ENCODE data around the gene NKAIN4.
A peak's percentile ranks its signal among the peaks of the same experiment; 100 is the strongest.
"Not testable (repeated sequence)": the region's sequence is repeated elsewhere in the genome, so short reads cannot be mapped to it uniquely, and the experiment has no call there.

The NKAIN4 gene

DNA sequence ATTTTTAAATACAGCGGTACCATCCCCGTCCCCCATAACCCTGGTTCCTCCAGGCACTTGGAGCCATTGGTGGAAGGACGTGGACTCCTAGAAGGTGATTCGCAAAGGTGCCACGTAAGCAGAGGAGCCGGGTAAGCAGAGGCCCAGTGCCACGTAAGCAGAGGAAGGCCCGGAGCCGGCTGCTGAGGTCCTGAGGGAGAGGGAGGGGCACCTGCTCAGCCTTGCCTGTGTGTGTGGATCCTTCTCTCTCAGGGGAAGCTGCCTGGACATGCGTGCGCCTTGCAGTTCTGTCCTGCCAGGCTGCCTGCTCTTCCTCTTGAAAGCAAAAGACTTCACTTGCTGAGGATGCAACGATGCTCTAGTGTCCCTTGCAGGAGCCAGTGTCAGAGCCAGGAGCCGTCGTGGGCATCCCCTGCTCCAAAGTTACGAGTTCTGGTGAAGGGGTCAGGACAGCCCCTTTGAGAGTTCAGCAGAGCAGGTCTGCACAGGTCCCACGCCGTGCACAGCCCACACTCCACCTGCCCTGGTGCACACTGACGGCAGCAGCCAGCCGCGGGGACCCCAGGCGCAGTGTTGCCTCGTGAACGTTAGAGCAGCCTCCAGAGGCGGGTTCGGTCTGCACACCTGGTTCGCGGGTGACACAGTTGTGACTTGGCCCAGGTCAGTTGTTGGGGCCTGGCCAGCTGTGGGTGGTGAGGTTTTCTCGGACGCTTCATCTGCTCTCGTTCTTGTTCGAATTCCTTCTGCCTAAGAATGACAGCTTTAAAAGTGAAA lies 1.9 kb upstream of the NKAIN4 start:
- DNase-seq, result no peak

DNA sequence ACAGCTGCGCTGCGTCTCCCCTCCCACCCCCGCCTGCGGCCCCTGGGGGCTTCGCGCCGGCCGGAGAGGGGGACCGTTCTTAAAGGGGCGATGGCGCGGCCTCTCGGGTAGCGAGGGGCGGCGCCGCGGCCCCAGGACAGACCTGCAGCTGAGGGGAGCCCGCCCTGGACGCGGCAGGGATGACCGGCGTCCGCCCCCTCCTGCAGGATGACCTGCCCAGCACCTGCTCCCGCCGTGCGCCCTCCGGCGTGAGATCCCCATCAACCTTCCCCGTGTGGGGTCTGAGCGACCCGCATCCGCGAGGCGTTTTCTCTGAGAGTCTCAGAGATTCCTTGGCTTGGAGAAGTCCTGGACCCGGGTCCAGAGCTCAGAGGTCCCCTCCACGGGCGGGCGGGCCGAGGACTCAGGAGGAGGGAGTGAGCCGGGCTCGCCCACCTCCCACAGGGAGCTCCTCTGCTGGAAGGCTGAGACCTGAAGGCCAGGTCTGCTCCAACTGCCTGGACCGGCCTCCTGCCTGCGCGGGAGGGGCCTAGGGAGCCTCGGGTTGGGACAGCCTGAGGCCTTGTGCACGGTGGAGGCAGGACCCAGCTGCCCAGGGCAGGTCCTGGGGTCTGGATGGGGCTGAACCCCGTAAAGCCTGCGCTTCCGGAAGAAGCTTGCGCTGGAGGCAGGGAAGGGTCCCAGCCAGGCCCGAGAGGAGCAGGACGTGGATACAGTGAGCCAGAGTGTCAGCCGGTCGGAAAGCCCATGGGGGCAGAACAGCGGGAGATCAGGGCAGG lies 532 bp upstream of the NKAIN4 start:
- DNase-seq, result no peak

DNA sequence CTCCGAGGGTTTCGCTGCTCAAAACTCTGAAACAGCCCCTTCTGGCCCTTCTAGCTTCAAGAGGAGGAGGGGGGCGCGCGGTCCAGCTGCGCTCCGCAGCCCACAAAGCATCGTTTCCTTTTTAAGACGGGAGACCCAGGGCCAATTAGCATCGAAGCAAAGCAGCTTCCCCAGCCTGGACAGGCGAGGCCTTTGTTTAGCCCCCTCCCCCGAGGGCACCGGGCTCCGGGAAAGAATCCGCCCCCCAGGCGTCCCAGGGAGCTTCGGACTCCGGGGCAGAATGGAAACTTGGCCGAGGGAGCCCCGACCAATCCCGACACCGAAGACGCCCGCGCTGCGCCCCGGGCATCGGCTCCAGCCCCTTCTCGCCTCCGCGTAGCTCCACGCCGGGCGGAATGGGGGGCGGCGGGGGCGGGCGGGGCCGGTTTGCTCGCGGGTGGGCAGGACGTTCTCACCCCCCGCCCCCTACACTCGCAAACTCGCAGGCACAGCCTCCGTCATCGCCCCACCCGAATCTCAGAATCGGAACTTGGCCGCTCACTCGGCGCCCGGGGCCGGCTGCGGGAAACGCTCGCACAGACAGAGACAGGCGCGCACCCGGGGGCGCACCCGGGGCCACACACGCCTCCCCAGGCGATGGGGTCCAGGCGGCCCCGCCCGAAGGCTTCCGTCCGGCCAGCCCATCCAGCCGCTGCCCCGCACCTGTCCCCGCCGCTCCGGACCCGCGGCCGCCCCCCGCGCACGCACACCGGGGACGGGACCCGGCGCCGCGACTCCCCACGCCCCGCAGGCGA lies 628 bp downstream of the NKAIN4 start:
- DNase-seq, result no peak

DNA sequence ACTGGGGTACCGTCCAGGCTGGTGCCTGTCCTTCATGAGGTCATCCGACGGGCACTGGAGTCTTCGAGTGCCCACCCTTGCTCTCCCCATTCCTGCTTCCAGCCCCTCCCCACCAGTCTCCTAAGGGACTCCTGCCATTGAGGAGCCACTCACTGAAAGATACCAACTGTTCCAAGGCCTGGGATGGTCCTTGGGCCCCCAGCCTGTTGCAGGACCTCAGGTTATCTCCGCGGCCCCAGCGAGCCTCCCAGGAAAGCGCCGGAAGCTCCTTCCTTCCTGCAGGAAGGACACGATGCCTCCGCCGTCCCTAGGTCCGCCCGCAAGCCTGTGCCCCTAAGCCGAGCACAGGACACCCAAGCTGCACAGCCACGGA lies 1.2 kb downstream of the NKAIN4 start:
- no peak for DNase-seq

DNA sequence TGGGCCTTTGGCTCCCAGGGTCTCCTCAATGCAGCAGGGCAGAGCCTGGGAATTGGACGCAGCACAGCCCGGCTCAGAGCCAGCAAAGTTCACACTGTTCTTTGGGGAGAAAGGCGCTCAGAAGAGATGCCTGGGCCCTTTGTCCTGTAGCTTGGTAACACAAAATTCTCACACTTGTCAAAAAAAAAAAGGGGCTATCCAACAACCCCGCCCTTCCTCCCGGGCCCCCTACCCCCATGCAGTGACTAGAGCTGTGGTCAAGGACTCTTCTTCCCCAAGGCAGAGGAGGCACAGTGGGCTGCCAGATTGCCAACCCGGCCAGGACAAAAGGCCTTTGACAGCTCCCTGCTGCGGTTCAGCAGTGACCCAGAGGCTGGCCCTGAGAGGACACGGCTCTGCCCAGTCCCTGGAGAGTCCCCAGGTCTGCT lies 2.0 kb downstream of the NKAIN4 start:
- no peak for DNase-seq

DNA sequence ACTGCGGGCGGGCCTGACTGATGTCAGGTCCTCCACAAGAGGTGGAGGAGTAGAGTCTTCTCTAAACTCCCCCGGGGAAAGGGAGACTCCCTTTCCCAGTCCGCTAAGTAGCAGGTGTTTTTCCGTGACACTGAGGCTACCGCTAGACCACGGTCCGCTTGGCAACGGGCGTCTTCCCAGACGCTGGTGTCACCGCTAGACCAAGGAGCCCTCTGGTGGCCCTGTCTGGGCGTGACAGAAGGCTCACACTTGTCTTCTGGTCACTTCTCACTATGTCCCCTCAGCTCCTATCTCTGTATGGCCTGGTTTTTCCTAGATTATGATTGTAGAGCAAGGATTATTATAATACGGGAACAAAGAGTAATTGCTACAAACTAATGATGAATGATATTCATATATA lies 2.9 kb downstream of the NKAIN4 start:
- DNase-seq, result not testable (repeated sequence)

DNA sequence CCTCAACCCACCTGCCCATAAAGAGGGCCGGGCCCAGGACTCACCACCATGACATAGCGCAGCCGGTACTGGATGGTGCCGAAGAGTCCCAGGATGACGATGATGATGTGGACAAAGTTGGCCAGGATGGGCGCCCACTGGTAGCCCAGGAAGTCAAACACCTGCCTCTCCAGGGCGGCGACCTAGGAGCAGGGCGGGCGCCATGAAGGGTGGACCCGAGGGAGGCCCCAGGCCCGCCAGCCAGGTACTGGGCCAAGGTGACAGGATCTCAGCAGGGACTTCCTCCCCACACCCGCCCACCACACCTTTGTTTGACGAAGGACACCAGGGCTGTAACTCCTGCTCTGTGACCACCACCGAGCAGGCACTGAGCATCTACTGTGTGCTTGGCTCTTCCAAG lies 4.4 kb downstream of the NKAIN4 start:
- DNase-seq, result no peak

DNA sequence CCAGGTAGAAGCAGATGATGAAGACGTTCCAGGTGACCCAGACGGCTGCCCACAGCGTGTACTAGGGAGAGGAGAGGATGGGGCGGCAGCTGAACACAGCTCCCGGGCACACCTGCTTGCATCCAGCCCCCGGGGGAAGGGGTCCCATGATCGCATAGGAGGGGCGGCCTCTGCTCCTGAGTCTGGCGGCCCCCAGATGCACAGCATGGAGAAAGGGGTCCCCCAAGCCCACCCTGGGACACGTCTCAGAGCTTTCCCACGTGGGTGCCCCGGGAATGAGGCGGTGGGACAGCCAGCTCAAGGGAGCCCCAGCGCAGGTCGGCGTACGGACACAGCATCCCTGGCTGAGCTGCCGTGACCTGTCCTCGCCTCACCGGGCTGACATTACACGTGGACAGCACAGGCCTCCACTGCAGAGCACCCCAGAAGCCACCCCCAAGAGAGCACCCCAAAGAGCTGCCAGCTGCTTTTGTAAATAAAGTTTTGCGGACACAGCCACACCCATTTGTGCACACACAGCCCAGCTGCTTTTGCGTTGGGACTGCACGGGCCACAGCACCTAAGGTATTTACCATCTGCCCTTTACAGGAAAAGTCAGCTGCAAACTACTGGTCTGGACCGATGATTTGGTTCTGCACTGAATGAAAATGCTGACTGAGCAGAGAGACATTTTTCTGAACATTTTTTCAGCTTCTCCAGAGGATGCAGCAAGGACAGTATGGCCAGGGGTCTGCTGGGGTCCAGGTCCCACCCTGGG lies 5.2 kb downstream of the NKAIN4 start:
- no peak for DNase-seq

DNA sequence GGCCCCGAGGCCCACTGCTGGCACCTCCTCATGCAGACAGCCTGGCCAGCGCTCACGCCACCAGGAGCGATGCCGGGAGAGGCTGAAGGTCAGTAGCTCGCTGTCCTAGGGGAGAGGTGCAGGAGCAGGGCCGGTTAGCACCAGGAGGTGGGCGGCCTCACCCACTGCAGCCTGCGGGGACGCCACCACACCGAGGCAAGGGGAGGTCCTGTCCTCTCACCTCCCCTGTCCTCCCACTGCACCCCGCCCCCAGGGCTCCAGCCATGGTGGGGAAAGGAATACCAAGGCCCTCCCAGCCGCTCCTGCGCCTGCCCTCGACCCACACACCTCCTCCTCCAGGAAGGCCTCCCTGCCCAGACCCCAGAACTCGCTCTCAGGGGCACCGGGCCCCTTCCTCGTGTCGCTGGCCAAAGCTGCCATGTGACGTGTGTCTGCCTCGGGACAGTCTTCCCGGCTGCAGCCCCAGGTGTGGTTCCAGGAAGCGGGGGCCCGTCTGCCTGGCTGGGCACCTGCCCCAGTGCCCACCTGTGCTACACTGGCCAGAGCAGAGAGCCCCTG lies 6.5 kb downstream of the NKAIN4 start:
- DNase-seq, result no peak

DNA sequence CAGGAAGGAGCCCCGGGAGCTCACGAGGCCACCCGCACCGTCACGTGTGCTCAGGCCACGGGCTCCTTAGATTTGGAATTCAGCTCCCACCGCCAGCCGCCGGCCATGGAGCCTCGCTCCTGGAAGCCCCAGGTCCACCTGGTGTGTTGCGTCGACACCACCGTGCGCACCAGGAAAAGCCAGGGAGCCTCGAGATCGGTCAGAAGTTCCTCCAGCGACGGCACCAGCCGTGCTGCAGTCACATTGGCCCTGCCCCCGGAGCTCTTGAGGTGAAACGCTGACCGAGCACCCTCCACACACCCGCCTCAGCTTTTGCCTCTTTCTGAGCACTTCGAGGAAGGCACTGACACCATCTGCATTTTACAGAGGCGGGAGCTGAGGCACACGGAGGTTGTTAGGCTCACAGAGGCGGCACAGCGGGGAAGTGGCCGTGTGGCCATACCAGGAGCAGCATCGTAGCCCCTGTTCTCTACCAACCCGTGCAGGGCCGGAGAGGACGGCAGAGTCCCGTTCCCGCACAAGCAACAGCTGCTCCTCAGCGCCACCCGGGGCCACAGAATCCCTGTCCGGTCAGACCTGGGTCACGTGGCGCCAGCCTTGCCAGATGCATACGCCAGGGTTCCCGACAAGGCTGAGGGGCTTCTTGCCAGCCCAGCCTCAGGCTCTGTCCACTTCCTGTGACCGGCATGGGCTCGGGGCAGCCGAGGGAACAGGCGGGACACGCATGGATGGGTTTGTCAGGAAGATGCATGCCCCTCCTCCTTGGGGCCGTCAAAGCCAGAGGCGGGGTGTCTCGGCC lies 7.6 kb downstream of the NKAIN4 start:
- DNase-seq, result no peak

DNA sequence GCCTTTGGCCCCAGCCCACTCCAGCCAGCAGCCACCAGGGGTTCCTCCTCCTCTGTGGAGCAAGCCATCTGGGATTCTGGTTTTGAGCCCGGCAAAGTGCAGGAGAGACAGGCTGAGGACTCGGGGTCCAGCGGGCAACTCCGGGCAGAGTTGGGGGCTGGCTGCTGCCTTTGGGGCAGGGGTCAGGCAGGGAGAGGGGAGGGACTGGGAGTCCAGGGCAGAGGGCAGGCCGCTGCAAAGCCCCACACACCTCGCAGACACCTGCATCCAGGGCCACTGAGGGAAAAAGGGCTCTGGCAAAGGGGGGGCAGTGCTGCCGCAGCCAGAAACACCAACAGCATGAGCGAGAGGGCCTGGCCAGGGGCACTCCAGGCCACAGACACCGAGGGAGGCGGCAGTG lies 9.8 kb downstream of the NKAIN4 start:
- DNase-seq, result no peak

DNA sequence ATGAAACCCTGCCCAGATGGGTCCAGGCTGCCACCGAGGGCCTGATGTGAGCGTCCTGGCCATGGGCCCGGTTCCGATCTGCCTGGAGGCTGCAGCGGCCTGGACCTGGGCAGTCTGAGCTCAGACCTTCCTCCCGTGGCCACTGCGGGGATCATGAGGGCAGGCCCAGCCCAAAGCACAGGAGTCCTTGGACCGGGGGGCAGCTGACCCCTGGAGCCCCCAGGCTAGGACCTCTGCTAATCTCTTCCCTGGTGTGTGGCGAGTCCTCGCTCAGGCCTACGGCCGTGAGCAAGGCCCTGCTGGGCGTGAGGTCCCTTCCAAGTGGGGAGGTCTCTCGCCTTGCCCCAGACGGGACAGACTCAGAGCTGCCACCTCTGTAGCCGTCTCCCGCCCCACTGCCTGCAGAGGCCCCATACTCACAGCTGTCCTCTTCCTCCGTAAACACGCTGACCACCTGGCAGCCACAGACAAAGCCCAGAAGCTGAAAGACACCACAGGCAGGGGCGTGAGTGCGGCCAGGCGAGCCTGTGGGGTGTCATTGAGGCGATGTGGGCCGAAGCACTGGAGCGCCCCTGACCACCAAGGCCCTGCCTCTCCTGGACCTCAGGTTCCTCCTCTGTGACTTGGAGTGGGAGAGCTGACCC lies 10.5 kb downstream of the NKAIN4 start:
- DNase-seq, result no peak

DNA sequence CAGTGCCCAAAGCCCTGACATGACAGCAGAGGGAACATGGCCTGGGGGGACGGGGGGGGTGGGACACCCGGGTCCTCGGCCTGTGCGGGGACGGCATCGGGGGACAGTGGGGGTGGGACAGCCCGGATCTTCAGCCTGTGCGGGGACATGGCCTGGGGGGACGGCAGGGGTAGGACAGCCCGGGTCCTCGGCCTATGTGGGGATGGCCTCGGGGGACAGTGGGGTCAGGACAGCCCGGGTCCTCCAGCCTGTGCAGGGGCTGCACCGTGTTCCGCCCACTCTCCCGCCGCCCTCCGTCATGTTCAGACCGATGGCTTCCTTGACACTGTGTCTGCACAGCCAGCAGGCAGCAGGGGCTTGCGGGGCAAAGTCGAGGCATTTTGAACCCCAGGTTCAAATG lies 11.5 kb downstream of the NKAIN4 start:
- DNase-seq, result no peak

DNA sequence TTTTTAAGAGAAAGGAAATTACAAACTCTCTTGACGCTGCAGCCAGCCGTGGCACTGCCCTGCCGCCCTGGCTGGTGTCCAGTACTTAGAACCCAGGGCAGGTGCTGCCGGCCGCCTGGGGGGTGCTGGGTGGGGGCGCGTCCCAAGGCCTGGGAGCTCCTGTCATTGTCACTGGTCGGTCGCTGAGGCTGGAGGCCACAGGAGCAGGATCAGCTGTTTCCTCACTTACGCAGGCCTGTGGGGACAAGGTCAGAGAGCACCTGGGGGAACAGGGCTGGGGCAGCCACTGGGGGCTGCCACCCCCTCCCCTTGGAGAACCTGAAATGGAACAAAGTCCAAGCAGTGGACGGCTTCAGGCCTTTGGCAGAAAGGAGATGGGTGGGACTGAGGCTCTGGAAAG lies 13.0 kb downstream of the NKAIN4 start:
- no peak for DNase-seq

DNA sequence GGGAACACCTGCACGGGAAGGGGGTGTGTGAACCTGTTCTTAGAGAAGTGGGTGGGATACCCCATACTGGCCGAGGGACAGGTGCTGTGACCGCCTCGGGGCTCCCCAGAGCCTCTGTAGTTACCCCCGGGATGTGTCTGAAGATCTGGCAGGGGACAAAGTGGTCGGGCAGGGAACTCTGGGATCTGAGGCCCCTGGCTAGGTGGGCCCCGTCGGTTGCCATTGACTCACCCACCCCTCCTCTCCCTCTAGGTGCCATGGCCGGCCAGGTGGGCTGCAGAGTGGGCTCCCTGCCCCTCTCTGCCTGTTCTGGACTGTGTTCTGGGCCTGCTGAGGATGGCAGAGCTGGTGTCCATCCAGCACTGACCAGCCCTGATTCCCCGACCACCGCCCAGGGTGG lies 14.3 kb downstream of the NKAIN4 start:
- DNase-seq, result no peak

DNA sequence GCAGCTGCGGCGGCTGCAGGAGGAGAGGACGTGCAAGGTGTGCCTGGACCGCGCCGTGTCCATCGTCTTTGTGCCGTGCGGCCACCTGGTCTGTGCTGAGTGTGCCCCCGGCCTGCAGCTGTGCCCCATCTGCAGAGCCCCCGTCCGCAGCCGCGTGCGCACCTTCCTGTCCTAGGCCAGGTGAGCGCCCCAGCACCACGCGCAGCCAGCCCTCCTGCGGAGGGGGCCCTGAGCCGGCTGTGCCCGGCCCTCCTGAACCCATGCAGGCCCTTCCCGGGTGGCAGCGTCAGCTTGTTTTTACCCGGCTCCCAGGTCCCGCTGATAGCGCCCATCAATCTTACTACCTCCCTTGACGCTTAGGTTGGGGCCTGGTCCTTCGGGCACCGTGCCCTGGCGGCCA lies 14.8 kb downstream of the NKAIN4 start:
- no peak for DNase-seq

DNA sequence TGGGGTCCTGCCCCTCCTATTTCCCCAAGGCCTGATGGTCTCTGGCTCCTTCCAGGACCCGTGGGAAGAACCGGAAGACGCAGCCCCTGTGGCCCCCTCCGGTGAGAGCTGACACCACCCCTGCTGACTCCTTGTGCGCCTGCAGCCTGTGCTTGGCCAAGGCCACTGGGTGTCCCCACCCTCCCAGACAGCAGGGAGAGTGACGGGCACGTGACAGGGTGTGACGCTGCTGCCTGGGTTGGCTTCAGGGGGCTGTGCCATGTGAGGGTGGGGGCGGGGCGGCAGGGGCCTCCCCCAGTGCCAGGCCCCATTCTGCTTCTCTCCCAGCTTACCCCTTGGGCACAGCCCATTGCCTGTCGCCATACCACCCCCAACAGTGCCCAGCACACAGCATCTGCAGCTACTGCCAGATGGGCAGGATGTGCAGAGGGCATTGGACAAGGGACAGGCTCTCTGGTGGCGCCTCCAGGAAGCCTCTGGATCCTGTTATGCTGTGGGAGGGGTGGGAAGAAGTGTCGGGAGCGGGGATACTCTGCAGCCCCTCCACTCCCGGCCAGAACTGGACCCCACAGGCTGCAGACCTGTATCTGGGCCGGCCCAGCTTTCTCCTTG lies 15.6 kb downstream of the NKAIN4 start:
- DNase-seq, result peak; percentile 40

DNA sequence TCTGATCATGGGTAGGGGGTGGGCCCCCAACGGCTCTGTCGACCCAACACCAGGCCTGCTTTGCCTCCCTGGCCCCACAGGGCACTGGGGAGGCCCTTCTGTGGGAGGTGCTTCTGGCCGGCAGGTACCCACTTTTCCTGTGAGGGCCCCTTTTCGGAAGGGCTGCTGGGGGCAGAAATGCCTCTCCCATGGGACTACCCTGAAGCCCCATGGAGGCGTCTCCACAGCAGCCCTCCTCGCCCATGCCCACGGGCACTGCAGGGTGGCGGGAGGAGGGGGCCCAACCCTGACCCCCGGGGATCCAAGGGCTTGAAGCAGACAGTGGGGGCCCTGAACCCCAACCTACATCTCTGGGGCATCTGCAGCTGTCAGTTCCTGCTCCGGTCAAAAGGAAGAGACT lies 16.2 kb downstream of the NKAIN4 start:
- no peak for DNase-seq

DNA sequence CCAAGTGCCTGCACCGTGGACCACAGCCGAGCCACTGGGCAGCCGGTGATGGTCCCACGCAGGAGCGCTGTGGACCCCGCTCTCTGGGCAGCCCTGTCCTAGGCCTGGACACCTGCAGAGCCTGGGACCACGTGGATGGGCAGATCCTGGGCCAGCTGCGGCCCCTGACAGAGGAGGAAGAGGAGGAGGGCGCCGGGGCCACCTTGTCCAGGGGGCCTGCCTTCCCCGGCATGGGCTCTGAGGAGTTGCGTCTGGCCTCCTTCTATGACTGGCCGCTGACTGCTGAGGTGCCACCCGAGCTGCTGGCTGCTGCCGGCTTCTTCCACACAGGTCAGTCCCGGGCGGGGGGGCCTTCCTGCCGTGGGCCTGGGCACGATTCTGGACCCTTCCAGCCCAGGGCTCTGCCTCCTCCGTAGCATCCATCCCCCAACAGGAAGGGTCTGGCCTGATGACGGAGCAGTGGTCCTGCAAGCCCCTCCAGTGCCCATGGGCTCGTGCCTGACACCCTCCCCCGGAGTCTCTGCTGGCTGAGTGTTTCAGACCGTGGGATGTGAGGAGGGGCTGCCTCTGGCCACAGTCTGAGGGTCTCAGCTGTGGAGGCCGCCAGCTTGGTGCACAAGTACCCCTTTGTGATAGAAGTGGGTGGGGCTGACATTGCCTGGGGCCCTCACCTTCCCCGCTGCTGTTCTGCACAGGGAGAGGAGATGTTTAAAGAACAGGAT lies 18.0 kb downstream of the NKAIN4 start:
- no peak for DNase-seq

DNA sequence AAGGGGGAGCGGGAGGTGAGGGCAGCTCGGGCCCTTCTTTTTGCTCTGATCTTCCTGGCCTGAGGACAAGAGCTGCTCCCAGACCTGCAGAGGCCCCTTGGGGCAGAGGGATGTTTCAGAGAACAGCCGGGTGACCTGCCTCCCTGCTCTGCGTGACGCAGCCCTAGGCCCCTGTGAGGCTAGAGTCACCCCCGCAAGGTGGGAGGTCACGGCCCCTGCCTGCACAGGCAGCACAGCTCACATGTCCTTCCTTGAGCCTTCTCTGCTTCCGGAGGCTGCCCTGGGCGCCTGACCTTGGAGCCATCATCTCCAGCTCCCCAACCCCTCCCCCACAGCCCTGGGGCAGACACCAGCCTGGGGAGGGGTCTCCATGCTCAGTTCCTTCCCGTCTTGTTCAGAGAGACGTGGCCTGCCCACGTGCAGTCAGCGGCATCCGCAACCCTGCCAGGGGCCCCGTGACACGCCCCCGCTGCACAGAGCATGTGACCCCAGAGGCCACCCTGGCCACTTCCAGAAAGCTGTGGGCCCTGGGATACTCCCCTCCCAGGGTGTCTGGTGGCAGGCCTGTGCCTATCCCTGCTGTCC lies 18.8 kb downstream of the NKAIN4 start, which contains the start of gene BIRC7:
BIRC7 (plus strand) TSS at position 507 of the 585 bp plus-strand sequence. CDS start 192 bp downstream, outside the sequence.
- no peak for DNase-seq
